HEK293T (cell line): ENCODE measurements around the gene TBC1D10B.

ENCODE experiments used
- BHLHE40 ChIP-seq: fragments of 450-650 bp; IDR thresholded peaks from 2 replicates; pipeline ENCODE4 v1.6.1; 2016; ENCODE audit warnings: mild to moderate bottlenecking, moderate library complexity, borderline replicate concordance
- ELF4 ChIP-seq: fragments of 450-650 bp; IDR thresholded peaks from 2 replicates; pipeline ENCODE4 v1.6.1; 2017; ENCODE audit warnings: antibody characterized with exemption
- FOXA1 ChIP-seq: fragments of 450-650 bp; IDR thresholded peaks from 2 replicates; pipeline ENCODE4 v1.6.1; 2016; ENCODE audit warnings: mild to moderate bottlenecking
- HDGF ChIP-seq: fragments of 450-650 bp; IDR thresholded peaks from 2 replicates; pipeline ENCODE4 v1.6.1; 2017; ENCODE audit warnings: antibody characterized with exemption, borderline replicate concordance
- LEF1 ChIP-seq: fragments of 450-650 bp; IDR thresholded peaks from 2 replicates; pipeline ENCODE4 v1.6.1; 2017; ENCODE audit warnings: mild to moderate bottlenecking, borderline replicate concordance
- NFRKB ChIP-seq: fragments of 450-650 bp; IDR thresholded peaks from 2 replicates; pipeline ENCODE4 v1.6.1; 2016; ENCODE audit warnings: mild to moderate bottlenecking, moderate library complexity
- SP1 ChIP-seq: fragments of 450-650 bp; IDR thresholded peaks from 2 replicates; pipeline ENCODE4 v1.6.1; 2017
- SUZ12 ChIP-seq: fragments of 450-650 bp; IDR thresholded peaks from 2 replicates; pipeline ENCODE4 v1.6.1; 2016; ENCODE audit warnings: mild to moderate bottlenecking
- TF ChIP-seq, protein P1 (sequence below): fragments of 450-650 bp; IDR thresholded peaks from 2 replicates; pipeline ENCODE4 v1.6.1; 2016

DNA sequence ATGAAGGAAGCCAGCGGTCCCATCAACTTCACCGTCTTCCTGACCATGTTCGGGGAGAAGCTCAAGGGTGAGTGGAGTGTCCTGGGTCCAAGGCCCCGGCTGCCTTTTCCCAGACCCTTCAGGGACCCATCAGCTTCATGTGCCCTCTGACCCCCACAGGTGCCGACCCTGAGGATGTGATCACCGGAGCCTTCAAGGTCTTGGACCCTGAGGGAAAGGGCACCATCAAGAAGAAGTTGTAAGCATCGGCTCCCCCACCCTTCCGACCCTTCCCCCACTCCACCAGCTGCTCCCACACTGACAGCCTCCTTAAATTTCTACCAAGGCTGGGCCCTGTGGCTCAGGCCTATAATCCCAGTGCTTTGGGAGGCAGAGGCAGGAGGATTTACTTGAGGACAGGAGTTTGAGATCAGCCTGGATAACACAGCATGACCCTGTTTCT lies 6.2 kb upstream of the TBC1D10B start:
- TF ChIP-seq, protein P1, sequence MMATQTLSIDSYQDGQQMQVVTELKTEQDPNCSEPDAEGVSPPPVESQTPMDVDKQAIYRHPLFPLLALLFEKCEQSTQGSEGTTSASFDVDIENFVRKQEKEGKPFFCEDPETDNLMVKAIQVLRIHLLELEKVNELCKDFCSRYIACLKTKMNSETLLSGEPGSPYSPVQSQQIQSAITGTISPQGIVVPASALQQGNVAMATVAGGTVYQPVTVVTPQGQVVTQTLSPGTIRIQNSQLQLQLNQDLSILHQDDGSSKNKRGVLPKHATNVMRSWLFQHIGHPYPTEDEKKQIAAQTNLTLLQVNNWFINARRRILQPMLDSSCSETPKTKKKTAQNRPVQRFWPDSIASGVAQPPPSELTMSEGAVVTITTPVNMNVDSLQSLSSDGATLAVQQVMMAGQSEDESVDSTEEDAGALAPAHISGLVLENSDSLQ, result no peak
- TF ChIP-seq BHLHE40 (no peak), ELF4 (no peak), SUZ12 (no peak), FOXA1 (no peak), LEF1 (no peak), HDGF (no peak), SP1 (no peak), NFRKB (no peak)
